D341Med (cell line): ENCODE results near the gene SKI.

Source experiments
- DNase-seq: peaks from one replicate; pipeline ENCODE4 v3.0.0; 2012; ENCODE audit warnings: low spot score

Gene SKI

DNA sequence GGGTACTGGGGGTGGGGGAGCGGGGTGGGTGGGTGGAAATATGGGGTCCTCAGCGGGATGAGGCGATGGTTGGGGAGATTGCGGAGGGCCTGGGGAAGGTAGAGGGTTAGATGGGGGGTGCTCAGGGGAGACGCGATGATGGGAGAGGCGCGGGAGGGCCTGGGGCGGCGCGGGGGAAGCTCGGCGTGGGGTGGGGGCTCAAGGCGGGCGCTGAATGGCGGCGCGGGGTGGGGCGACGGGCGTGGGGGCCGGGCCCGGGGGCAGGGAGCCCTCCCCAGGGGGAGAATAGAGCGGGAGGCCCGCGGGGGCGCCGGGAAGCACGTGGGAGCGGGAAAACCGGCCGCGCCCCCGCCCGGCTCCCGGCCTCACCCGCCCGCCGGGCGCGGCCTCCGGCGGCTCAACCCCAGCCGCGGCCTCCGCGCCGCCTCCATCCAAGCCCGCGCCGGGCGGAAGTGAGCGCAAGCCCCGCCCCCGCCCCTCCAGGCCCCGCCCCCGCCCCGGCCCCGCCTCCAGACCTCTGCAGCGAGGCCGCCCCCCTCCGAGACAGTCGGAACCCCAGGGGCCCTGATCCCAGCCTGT, 33.7 kb upstream of the SKI start, which contains the start of gene FAAP20:
TSS of gene FAAP20 (minus strand) at position 454 of the 579 bp plus-strand sequence. CDS start at position 431, 23 bp downstream.
- peak; percentile 90 for DNase-seq

DNA sequence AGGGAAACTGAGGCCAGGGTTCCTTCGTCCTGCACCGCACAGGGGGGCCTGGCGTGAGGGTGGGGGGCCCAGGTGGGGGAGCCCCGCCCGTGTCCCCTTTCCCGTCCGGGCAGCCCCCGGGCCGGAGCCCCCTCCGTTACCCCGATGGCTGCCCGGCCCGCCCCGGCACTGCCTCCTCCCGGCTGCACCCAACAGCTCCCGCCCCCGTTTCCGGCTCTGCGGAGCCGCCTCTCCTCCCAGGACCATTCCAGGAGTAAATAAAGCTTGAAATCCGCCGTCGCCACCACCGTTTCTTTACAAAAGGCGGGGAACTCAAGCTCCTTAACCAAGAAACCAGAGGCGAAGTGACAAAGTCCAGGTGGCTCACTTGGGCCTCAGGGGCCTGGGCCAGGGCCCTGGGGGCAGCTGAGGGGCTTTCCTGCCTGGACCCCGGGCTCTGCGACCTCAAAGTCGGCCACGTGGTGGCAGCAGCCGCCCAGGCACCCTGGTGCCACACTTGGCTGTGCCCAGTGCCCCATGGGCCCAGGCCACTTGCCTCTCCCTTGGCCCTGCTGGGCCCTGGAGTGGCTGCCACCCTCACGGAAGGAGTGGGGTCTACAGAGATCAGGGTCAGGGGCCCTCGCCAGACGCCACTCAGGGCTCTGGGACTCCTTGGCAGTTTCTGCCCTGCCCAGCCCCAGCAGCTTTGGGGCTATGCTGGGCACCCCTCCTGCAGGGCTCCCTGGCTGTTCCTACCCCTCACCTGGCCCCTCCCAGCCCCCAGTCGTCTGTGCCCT, 33.0 kb upstream of the SKI start:
- peak; percentile 90 for DNase-seq

DNA sequence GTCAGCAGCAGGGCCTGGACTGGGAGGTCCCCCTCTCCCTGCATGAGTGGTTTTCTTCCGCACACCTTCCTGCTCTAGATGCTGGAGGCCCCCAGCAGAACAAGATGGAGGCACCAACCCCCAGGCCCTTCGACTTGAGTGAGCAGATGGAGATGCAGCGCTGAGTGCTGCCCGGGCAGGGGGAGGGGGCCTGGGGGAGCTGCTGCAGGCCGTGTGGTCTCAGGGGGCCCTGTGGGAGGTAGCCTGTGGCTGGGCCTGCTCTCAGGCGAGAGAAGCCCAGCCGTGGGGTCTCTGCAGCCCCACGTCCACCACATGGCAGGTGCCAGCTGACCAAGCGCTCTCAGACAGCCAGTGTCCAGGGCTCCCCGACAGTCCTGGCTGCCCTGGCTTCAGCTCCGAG, 32.3 kb upstream of the SKI start:
- no peak for DNase-seq

DNA sequence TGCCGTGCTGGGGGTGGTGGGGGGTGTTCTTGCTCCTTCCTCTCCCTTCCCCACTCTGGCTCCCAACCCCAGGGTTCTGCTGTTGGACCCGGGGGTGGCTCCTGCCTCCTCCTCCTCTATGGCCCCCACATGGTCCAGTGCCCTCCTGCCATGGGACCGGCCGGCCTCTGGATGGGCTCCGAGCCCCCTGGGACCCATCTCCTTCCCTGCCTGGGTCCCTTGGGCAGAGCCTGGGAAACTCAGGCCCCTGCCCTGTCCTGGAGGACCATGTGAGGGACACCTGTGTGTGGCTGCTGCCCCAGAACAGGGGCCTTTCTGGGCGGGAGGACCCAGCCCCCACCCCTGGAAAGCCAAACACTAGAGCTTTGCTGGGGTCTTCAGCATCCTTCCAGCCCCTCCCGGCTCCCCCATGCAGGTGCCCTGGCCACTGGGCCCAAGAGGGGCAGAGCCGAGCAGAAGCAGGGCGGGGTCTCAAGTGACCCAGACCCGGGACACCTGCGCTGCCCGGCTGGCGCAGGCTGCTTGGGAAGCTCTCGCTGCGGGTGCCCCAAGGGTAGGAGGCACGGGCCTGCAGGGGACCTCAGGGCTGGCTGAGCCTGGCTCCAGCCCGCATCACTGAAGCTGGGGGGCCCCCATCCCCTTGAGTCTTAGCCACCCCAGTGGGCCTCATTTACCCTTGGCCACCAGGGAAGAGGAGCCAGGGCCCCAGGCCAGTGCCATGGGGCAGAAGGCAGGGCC, 31.0 kb upstream of the SKI start:
- no peak for DNase-seq

DNA sequence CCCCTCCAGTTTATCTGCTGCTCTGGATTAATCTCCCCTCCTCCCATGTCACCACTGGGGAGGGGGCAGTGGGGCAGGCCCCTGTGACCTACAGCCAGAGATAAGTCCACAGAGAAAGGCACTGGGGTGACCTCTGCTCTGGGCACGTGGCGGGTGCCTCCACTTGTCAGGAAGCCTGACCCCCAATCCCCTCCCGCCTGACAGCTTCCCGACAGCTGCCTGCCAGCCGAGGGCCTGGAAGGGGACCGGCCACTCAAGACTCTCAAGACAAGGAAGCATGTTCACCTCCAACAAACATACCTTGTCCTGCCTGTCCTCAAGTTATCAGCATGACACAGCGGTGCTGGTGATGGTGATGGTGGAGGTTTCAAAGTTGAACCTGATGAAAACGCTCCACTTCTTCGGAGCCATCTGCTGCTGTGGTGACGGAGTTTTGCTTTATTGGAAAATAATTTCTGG, 30.4 kb upstream of the SKI start:
- DNase-seq: no peak

DNA sequence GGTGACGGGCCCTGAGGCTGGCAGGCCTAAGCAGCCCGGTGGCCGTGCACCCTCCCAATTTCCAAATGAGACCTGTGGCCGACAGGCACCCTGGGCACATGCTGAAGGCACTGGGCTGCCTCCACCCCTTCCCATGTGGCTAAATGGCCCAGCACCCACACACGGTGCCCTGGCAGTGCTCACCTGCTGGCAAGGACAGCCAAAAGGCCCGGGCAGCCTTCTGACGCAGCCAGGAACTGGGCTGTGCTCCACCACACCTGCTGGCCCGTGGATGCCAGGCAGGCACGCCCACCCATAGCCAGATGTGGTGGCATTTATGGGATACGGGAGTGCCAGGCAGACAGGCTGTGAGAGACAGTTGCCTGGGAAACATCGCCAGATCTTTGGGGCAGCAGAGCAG, 29.5 kb upstream of the SKI start:
- no peak for DNase-seq

DNA sequence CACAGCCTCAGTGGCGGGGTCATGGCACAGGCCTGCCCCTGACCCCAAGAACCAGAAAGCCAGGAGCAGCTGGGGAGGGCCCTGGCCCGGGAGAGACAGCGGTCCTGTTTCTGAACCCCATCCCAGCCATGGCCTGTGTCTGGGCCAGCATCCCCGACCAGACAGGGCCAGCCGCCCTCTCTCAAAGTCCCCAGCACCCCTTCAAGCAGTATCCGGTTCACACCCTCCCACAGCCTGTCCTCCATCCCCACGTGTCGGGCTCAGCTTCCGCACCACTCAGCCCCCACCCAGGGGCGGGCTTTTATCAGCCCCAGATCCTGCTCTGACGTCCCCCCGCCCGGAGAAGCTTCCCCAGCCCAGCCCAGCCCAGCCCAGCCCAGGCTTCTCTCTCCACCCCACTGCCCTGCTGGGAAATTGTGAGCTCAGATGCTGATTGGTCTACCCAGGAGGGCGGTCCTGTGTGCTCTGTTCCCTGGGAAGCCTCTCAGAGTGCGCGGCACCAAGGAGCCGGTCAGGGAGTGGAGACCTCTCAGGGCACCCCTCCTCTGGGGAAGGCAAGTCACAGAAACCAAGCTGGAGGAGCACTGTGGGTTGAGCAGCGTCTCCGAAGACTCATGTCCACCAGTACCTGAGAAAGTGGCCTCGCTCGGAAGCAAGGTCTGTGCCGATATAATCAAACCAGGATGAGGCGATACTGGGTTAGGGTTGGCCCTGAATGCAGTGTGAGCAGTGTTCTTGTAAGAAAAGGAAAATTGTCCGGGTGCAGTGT, 28.9 kb upstream of the SKI start:
- DNase-seq: peak; percentile 61

DNA sequence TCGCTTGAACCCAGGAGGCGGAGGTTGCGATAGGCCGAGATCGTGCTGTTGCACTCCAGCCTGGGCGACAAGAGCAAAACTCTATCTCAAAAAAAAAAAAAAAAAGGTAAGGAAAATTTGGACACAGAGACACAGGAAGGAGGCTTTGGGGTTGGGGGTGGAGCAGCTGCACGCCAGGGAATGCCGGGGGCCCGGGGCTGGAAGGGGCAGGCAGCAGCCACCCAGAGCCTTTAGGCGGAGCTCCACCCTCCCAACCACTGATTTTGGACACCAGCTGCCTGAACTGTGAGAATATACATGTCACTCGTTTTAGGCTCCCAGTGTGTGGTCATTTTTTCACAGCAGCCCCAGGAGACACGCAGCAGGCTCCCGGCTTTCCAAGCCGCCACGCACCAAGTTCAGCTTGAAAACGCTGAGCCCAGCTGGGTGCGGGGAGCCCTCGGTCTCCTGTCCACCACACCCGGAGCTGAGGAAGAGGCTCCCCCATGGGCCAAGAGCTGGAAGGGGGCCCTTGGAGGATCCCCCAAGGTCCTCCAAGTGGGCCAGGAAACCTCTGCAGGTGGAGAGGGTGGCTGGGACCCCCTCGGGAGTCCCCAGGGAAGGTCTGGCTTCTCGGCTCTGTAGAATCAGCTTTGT, 27.7 kb upstream of the SKI start:
- DNase-seq: no peak

DNA sequence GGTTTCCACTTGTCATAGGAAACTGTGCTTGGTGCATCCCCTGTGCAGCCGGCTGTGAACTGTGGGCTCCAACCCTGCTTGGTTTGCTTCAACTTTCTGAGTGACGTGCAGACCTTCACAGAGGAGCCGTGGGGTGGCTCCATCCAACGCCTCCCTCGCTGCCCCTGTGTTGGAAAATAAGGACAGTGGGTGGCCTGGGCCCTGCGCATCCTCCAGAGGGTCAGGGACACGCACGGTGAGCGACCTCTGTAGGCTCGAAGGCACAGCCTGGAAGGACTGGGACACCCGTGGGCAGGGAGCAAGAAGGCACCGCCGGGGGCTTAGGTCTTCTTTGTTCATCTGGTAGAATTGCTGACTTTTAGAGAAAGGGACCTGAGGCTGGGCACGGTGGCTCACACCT, 27.1 kb upstream of the SKI start:
- DNase-seq: no peak

DNA sequence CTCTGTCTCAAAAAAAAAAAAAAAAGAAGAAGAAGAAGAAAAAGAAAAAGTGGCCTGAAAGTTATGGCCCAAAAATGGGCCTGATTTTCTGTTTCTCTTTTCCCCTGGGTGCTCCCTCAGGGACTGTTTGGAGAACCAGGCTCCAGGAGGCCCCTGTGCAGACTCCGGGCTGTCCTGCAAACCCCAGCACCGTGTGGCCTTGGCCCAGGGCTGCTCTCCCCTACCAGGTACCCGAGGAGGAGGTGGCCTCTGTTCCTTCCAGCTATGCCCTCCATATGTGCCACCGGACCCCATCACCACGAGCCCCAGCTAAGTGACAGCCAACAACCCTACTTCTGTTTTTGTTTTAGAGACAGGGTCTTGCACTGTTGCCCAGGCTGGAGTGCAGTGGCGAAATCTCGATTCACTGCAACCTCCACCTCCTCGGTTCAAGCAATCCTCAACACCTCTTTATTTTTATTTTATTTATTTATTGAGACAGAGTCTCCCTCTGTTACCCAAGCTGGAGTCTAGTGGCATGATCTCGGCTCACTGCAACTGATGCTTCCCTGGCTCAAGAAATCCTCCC, 26.0 kb upstream of the SKI start:
- no peak for DNase-seq

DNA sequence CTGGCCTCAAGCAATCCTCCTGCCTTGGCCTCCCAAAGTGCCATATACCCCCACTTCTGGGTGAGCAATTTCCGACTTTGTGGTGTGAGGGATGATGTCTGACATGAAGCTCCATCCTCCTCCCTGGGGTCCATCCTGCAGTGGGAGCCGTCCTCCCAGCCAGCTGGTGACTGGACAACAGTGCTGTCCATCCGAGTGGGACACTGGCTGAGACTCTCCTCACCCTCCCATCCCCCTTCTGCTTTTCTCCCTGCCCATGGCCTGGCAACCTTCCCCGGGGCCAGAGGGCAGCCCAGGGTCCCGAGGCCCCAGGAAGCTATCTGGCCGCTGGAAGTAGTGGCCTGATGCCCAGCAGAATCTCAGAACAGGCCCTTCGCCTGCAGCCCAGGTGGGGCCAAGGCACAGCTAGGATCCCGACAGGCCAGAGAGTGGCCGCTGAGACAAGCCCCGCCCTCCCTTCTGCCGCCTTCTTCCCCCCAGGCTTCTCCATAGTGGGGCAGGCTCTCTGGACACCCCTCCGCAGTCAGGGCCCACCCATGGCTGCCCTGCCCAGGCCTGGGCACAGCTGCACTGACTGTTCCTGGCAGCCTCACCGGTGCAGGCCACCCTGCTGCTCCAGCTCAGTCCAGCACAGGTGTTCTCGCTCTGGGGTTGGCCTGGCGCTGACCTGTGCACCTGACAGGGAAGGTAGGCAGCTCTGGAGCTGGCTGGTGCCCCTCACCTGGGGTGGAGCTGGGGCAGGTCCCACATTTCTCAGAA, 25.1 kb upstream of the SKI start:
- no peak for DNase-seq

DNA sequence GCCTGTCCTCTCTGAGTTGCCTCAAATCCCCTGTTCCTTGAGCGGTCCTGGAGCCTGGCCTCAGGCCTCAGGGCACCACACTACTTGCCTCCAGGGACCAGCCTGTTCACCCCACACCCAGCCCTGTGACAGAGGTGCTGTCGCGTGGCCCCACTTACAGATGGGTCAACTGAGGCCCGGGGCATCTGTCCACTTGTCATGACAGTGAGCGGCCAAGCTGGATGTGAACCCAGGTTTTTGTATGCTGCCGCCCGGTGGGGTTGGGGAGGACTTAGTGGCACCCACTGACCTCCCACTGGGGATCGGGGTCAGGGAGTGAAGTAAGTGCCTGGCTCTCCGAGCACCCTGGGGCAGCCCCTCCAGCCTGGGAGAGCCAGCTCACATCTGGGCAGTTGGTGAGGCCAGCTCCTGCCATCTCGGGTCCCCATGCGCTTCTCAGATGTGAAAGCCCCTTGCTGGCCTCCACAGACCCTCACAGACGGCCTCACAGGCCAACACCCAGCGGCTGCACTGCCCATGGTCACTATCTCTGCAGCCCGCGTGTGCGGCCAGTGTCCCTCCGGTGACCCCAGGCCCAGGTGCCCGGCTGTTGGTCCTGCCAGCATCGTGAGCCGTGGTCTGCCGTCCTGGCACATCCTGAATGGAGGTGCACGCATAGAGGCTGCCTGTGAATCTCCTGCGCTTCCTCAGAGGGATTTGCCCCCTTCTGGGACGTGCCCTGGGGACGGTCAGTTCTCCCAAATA, 24.3 kb upstream of the SKI start:
- no peak for DNase-seq

DNA sequence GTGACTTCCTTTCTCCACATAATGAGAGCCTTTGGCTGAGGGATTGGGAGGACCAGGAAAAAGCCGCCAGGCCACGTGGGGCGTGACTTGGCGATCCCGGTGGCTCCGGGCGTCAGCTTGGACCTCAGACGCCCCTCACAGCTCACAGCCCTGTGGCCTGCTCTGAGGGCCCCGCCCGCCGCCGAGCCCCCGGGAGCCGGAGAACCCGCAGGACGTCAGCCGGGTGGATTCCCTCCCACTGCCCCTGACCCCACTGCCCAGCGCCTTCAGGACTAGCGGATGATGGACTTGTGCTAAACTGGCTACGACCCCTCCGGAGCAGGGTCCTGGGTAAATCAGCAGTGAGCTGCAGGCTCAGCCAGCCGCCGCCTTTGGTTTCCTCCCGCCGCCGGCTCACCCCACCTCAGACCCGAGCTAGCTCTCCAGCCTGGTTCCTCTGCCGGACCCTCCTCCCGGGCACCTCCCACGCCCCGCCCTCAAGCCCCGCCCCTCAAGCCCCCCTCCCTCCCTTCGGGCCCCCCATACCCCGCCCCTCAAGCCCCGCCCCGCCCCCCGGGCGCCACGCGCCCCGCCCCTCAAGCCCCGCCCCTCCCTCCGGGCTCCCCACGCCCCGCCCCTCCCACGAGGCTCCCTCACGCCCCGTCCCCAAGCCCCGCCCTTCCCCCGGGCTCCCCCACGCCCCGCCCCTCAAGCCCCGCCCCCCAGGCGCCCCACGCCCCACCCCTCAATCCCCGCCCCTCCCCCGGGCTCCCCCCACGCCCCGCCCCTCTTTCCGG, 23.5 kb upstream of the SKI start:
- DNase-seq: peak; percentile 98

DNA sequence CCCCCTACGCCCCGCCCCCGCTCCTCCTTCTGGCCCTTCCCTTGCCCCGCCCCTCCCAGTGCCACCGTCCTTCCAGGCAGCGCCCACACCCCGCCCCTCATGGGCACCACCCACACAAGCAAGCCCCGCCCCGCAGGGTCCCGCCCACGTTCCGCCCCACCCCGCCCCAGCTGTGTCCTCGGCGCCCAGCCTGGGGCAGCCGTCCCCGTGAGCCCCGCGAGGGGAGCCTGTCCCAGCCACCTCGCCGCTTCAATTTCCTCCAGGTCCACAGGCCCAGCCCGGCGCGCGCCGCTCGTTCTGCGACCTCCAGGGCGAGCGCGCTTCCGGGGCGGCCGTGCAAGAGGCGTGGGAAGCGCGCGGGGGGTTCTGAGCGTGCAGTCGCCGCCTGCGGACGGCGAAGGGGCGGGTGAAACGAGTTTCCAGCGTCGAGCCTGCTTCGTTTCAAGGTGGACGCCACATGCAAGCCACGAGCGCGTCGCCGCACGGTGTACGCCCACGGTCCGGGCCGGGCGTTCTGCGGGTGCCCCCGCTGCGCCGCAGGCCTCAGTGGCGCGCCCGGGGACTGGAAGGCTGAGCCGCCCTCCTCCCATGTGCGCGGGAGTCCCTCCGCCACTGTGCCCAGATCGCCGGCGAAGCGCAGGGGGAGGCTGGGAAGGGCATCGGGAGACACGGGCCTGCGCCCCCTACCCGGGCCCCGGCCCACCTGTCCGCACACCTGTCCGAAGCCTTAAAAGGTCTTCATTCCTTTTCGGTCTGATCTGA, 22.7 kb upstream of the SKI start:
- no peak for DNase-seq

DNA sequence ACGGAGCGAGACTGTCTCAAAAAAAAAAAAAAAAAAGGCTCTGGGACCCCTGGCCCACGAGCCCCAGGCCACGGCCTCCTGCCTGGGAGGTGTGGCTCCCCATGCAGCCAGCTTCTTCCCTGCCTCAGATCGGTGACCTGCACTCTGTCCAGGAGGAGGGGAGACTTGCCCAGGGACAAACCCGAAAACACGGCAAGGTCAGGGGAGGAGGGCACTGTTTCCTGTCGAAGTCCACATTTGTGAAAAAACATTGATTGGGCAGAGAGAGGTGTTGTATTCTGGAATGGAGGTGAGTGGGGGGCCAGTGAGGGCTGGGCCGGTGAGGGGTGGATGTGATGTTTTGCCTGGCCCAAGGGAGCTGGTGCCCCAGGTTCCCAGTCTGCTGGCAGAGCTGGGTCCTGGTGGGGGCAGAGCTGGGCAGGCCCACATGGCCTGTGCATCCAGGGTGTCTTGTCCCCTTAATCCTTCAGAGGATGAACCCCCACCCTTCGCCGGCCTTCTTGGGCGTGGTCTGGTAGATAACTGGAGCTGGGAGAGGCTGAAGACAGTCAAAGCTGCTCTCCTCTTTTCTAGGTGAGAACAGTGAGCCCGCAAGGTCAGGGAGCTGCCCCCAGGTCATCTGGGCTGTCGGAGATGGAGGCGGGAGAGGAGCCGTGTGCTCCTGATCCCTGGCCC, 21.2 kb upstream of the SKI start:
- no peak for DNase-seq

DNA sequence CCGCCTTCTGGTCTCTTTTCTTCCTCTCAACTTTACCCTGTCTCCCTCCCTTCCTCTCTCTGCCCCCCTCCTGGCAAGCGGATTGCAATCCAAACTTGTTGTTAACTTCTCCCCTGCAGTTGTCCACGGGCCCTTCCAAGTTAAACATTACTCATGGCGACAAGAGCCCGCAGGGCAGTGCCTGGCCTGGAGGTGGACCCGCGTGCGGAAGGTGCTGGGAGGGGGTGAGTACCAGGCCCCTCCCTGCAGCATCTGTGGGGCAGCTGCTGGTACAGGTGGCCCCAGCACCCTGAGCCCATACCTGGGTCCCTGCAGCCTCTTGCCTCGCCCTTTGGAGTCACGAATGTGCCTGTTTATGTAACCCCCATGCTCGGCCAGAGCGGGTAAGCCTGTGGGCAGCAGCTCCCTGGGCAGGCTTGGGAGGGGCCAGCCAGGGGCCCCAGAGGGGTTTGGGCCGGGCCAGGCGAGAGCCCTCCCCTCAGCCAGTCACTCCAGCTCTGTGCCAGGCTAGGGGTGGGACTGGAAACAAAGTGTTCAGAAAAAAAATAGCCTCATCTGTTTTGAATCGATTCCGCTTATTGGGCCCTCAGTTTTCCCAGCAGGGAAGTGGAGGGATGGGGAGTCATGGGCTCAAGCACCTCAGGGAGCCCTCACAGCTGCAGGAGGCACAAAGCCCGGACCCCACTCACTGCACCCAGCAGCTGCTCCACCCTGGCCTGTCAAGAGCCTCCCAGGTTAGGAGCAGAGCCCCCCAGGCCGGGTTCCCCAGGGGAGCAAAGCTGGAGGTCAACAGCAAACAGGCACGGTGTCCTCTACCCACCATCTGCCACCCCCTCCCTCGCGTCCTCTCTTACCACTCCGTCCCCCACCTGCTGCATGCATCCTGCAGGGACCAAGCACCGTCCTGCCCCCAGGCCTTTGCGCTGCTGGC, 19.5 kb upstream of the SKI start:
- DNase-seq: no peak
